IMR-90 (cell line): ENCODE results near the gene UTF1.

Experiments used
- CEBPB ChIP-seq: IDR thresholded peaks from 2 replicates; pipeline ENCODE4 v1.6.1; 2012; ENCODE audit warnings: low read depth, low read length, improper control_type of control experiment
- CTCF ChIP-seq: conservative IDR thresholded peaks from 2 replicates; pipeline ENCODE4 v1.5.1; 2012; ENCODE audit warnings: mild to moderate bottlenecking, low read depth, low read length, improper control_type of control experiment
- MAFK ChIP-seq: IDR thresholded peaks from 2 replicates; pipeline ENCODE4 v1.6.1; 2012; ENCODE audit warnings: low read depth, low read length, improper control_type of control experiment
- MAZ ChIP-seq: IDR thresholded peaks from 2 replicates; pipeline ENCODE4 v1.6.1; 2012; ENCODE audit warnings: low read depth, mild to moderate bottlenecking, low read length, improper control_type of control experiment, moderate library complexity, borderline replicate concordance
- MXI1 ChIP-seq: IDR thresholded peaks from 2 replicates; pipeline ENCODE4 v1.6.1; 2012; ENCODE audit warnings: low read depth, mild to moderate bottlenecking, low read length, moderate library complexity, borderline replicate concordance
- POLR2A ChIP-seq: IDR thresholded peaks from 2 replicates; pipeline ENCODE4 v1.6.1; 2012; ENCODE audit warnings: mild to moderate bottlenecking, low read depth, low read length
- RAD21 ChIP-seq: IDR thresholded peaks from 2 replicates; pipeline ENCODE4 v1.6.1; 2012; ENCODE audit warnings: low read length, improper control_type of control experiment
- RFX5 ChIP-seq: IDR thresholded peaks from 2 replicates; pipeline ENCODE4 v1.8.0; 2012; ENCODE audit warnings: low read depth, mild to moderate bottlenecking, low read length, moderate library complexity
- USF2 ChIP-seq: fragments of 150-350 bp; IDR thresholded peaks from 2 replicates; pipeline ENCODE4 v1.6.1; 2017; ENCODE audit warnings: mild to moderate bottlenecking, antibody characterized with exemption, low read length, low read depth

GRCh38 chr10:133206356-133207040 is 23.5 kb upstream of the UTF1 start:
- TF ChIP-seq CTCF: no peak
- TF ChIP-seq MAZ: no peak
- TF ChIP-seq POLR2A: no peak
- TF ChIP-seq RFX5: no peak
- TF ChIP-seq CEBPB: no peak
- TF ChIP-seq MAFK: no peak
- TF ChIP-seq USF2: no peak
- TF ChIP-seq MXI1: no peak
- no peak for TF ChIP-seq RAD21
